H1 (cell line): ENCODE measurements around the gene KCNQ1OT1. TPM values are rescaled to one million over a fixed set of nuclear protein-coding genes. Genes with fewer than 3 reads are reported as not detected.

Experiments
- CHD7 ChIP-seq: fragments of 300-600 bp; sonication (generic); IDR thresholded peaks from 2 replicates; pipeline ENCODE4 v1.7.1; 2012; ENCODE audit warnings: low read length, moderate library complexity, mild to moderate bottlenecking, inconsistent platforms; ENCODE audit not compliant: insufficient replicate concordance
- E2F6 ChIP-seq: IDR thresholded peaks from 2 replicates; pipeline ENCODE4 v1.6.1; 2012; ENCODE audit warnings: inconsistent platforms
- GABPA ChIP-seq: IDR thresholded peaks from 2 replicates; pipeline ENCODE4 v1.6.1; 2011; ENCODE audit warnings: mild to moderate bottlenecking, low read length, moderate library complexity, borderline replicate concordance; ENCODE audit not compliant: insufficient read depth
- KDM1A ChIP-seq: fragments of 200-600, 300-600 bp; sonication (generic); IDR thresholded peaks from 2 replicates; pipeline ENCODE4 v1.7.1; 2016; ENCODE audit warnings: mild to moderate bottlenecking, low read length, borderline replicate concordance
- NANOG ChIP-seq: IDR thresholded peaks from 2 replicates; pipeline ENCODE4 v1.6.1; 2011; ENCODE audit warnings: low read length, low read depth, mild to moderate bottlenecking, inconsistent platforms; ENCODE audit not compliant: insufficient read depth, poor library complexity, severe bottlenecking
- RNF2 ChIP-seq: fragments of 200-900, 300-1000 bp; sonication (generic); IDR thresholded peaks from 2 replicates; pipeline ENCODE4 v1.7.1; 2016; ENCODE audit warnings: borderline replicate concordance, low read depth, mild to moderate bottlenecking, antibody characterized with exemption, low read length; ENCODE audit not compliant: poor library complexity, severe bottlenecking; ENCODE audit errors: missing control alignments
- SRF ChIP-seq: IDR thresholded peaks from 2 replicates; pipeline ENCODE4 v1.6.1; 2011; ENCODE audit warnings: mild to moderate bottlenecking, low read depth, low read length, moderate library complexity
- SUZ12 ChIP-seq: fragments of 200-600 bp; sonication (generic); IDR thresholded peaks from 2 replicates; pipeline ENCODE4 v1.6.1; 2012; ENCODE audit warnings: mild to moderate bottlenecking, inconsistent platforms, low read length, moderate library complexity, mixed read lengths
- polyA plus RNA-seq, 7 experiments: library from polyadenylated mRNA; depleted of rRNA in 3 of 7; stranded (reverse) in 5 of 7; unstranded in 2 of 7; fragments of >200 nt in 5 of 7; fragments of 200-250 nt in 2 of 7; gene quantifications; 1 replicate in 5 of 7; 2 replicates in 1 of 7; 4 replicates in 1 of 7; pipeline versions ENCODE4 v1.2.1 to v1.2.3, GENCODE V29; 2011 to 2013; ENCODE audit warnings: missing spikeins in 2 of 7, mixed read lengths in 2 of 7
- total RNA-seq: library from RNA; stranded (reverse); fragmentation: NEBNext Ultra II Directional; extraction: Animal tissue kit (Norgen Biotek cat#: 25700); gene quantifications from 2 replicates; pipeline ENCODE4 v1.2.1, GENCODE V29; 2021

Gene KCNQ1OT1
- total and polyA plus RNA-seq, 2 of the 8 experiments (the other 6 are each of a cell fraction or from before 2014, with no cell fraction given) = 0.21 to 1.2 TPM

- no peak for TF ChIP-seq CHD7
- no peak for TF ChIP-seq GABPA
- TF ChIP-seq SUZ12 = no peak
- TF ChIP-seq KDM1A = no peak
- TF ChIP-seq RNF2 = no peak
- TF ChIP-seq SRF = no peak
- TF ChIP-seq E2F6 = no peak
- TF ChIP-seq NANOG = no peak
Observed at GRCh38 chr11:2704896-2705606, 5.3 kb upstream of the KCNQ1OT1 start (continued).
